Endometrial microvascular endothelial cells (primary cell): ENCODE results near the gene MIAT. TPM values are rescaled to one million over a fixed set of nuclear protein-coding genes. Genes with fewer than 3 reads are reported as not detected.

ENCODE experiments used
- in situ Hi-C: cut with HindIII; loops from 2 replicates; pipeline ENCODE4 v1.10.0; 2017; ENCODE audit warnings: low sequenced_read_pairs, low pct_unique_long_range_greater_than_20kb; ENCODE audit errors: inconsistent ontology term
- total RNA-seq: library from RNA; depleted of rRNA; stranded (reverse); fragments of >200 nt; gene quantifications from one replicate; pipeline ENCODE4 v1.2.3, GENCODE V29; 2015; ENCODE audit errors: inconsistent ontology term

The MIAT gene
- total RNA-seq, 1 donor from 2014 or later: not detected

GRCh38 chr22:26629988-26630761 is 27.2 kb upstream of the MIAT start:
- in situ Hi-C loops: no loop called here

- in situ Hi-C loops: no loop called here
These were observed 26.1 kb upstream of the MIAT start for GRCh38 chr22:26631282-26631681.

GRCh38 chr22:26632422-26633155 is 24.8 kb upstream of the MIAT start:
- in situ Hi-C loops: no loop called here

- in situ Hi-C loops: no loop called here
These were observed 23.2 kb upstream of the MIAT start for GRCh38 chr22:26634189-26634588.

GRCh38 chr22:26635117-26635516 is 22.3 kb upstream of the MIAT start:
- in situ Hi-C loops: no loop called here

GRCh38 chr22:26636296-26636695 is 21.1 kb upstream of the MIAT start:
- in situ Hi-C loops: no loop called here

- in situ Hi-C loops: no loop called here
These were observed 14.6 kb upstream of the MIAT start for GRCh38 chr22:26642465-26643417.

- in situ Hi-C loops: no loop called here
These were observed 13.8 kb upstream of the MIAT start for GRCh38 chr22:26643418-26644100.

GRCh38 chr22:26646158-26646557 is 11.2 kb upstream of the MIAT start:
- in situ Hi-C loops: no loop called here

GRCh38 chr22:26648011-26648497 is 9.3 kb upstream of the MIAT start:
- in situ Hi-C loops: no loop called here

GRCh38 chr22:26648528-26649388 is 8.6 kb upstream of the MIAT start:
- in situ Hi-C loops: no loop called here

- in situ Hi-C loops: no loop called here
These were observed 6.5 kb upstream of the MIAT start for GRCh38 chr22:26650722-26651421.

- in situ Hi-C loops: no loop called here
These were observed 5.6 kb upstream of the MIAT start for GRCh38 chr22:26651815-26652214.

GRCh38 chr22:26658161-26658560 is 773 bp downstream of the MIAT start:
- in situ Hi-C loops: no loop called here

GRCh38 chr22:26658671-26659478 is 1.5 kb downstream of the MIAT start:
- in situ Hi-C loops: no loop called here

GRCh38 chr22:26660356-26660755 is 3.0 kb downstream of the MIAT start:
- in situ Hi-C loops: no loop called here
